NCI-H526 treated with DMSO at 0.1 percent for 48 hours (cell line): ENCODE data around the gene CKS1B.

Source experiments
- DNase-seq: peaks from one replicate; lab custom pipeline; 2025; lab: John Stamatoyannopoulos, UW

The CKS1B gene

GRCh38 chr1:155015527-155016230 is 41.2 kb downstream of the CKS1B start:
- DNase-seq: no peak

- DNase-seq: no peak
These were observed 41.9 kb downstream of the CKS1B start for GRCh38 chr1:155016231-155016831.

GRCh38 chr1:155017041-155017945 is 42.8 kb downstream of the CKS1B start:
- peak; percentile 94 for DNase-seq

- DNase-seq: no peak
These were observed 43.5 kb downstream of the CKS1B start for GRCh38 chr1:155017946-155018316.

- no peak for DNase-seq
These were observed 44.3 kb downstream of the CKS1B start for GRCh38 chr1:155018617-155019348.

- DNase-seq: no peak
These were observed 45.1 kb downstream of the CKS1B start for GRCh38 chr1:155019377-155020245.

GRCh38 chr1:155022136-155022926 is 47.9 kb downstream of the CKS1B start:
- no peak for DNase-seq

GRCh38 chr1:155022927-155023236 is 48.4 kb downstream of the CKS1B start:
- no peak for DNase-seq

GRCh38 chr1:155023627-155024026 is 49.1 kb downstream of the CKS1B start:
- DNase-seq: no peak

- DNase-seq: no peak
These were observed 49.8 kb downstream of the CKS1B start for GRCh38 chr1:155024315-155024714.

GRCh38 chr1:155026154-155026553 is 51.7 kb downstream of the CKS1B start:
- DNase-seq: no peak

GRCh38 chr1:155026588-155026987 is 52.1 kb downstream of the CKS1B start:
- no peak for DNase-seq
